HepG2 (cell line): ENCODE results near the gene E2F1. TPM values are rescaled to one million over a fixed set of nuclear protein-coding genes. Genes with fewer than 3 reads are reported as not detected.

ENCODE experiments used
- AHDC1 ChIP-seq: sonication (generic); formaldehyde crosslinking; IDR thresholded peaks from 2 replicates; pipeline ENCODE4 v1.5.1; 2020; ENCODE audit warnings: mild to moderate bottlenecking, missing genetic modification reagents, borderline replicate concordance
- ATF7 ChIP-seq, 2 experiments: fragments of 450-650 bp in 1 of 2; sonication (generic) in 1 of 2; formaldehyde crosslinking in 1 of 2; IDR thresholded peaks; 2 replicates each; pipeline versions ENCODE4 v1.4.0 to v1.6.1; 2016 to 2020; ENCODE audit warnings: antibody characterized with exemption in 1 of 2, mild to moderate bottlenecking in 1 of 2, missing genetic modification reagents in 1 of 2
- ATM ChIP-seq: fragments of 450-650 bp; IDR thresholded peaks from 2 replicates; pipeline ENCODE4 v1.7.1; 2017; ENCODE audit warnings: mild to moderate bottlenecking, borderline replicate concordance
- FOSL1 ChIP-seq: sonication (generic); formaldehyde crosslinking; IDR thresholded peaks from 2 replicates; pipeline ENCODE4 v1.9.0; 2021; ENCODE audit warnings: missing genetic modification reagents, borderline replicate concordance
- GATA4 ChIP-seq: sonication (generic); IDR thresholded peaks from 2 replicates; pipeline ENCODE4 v1.6.1; 2016; ENCODE audit warnings: antibody characterized with exemption, low read depth, borderline replicate concordance
- MED8 ChIP-seq: sonication (generic); formaldehyde crosslinking; IDR thresholded peaks from 2 replicates; pipeline ENCODE4 v1.8.1; 2023; ENCODE audit warnings: mild to moderate bottlenecking, missing genetic modification reagents; ENCODE audit not compliant: insufficient replicate concordance
- NFAT5 ChIP-seq: sonication (generic); formaldehyde crosslinking; IDR thresholded peaks from 2 replicates; pipeline ENCODE4 v1.4.0; 2020; ENCODE audit warnings: missing genetic modification reagents
- NFATC3 ChIP-seq: sonication (generic); formaldehyde crosslinking; IDR thresholded peaks from 2 replicates; pipeline ENCODE4 v1.5.1; 2020; ENCODE audit warnings: mild to moderate bottlenecking, missing genetic modification reagents
- ZFP82 ChIP-seq: sonication (generic); formaldehyde crosslinking; IDR thresholded peaks from 2 replicates; pipeline ENCODE4 v1.5.1; 2020; ENCODE audit warnings: mild to moderate bottlenecking, missing genetic modification reagents, borderline replicate concordance
- ZNF644 ChIP-seq: IDR thresholded peaks from 2 replicates; pipeline ENCODE4 v1.6.1; 2016; ENCODE audit warnings: low read depth
- polyA plus RNA-seq, 8 experiments: library from polyadenylated mRNA; depleted of rRNA in 3 of 8; stranded (reverse) in 7 of 8; unstranded in 1 of 8; fragments of >200 nt; fragmentation: Illumina TruSeq in 4 of 8; extraction: Trizol in 4 of 8; gene quantifications; 2 replicates each; pipeline versions ENCODE4 v1.2.1 to v1.2.3, GENCODE V29; 2011 to 2016; ENCODE audit warnings: low read depth in 4 of 8, missing spikeins in 1 of 8, mixed read lengths in 1 of 8; ENCODE audit not compliant: insufficient read depth in 1 of 8
- total RNA-seq, 5 experiments: library from RNA; depleted of rRNA; stranded (reverse); fragments of >200 nt; fragmentation: Illumina TruSeq; extraction: Trizol; gene quantifications; 2 replicates each; pipeline ENCODE4 v1.2.3, GENCODE V29; 2016; ENCODE audit warnings: low read depth in 1 of 5
- TF ChIP-seq, protein P1 (sequence below): IDR thresholded peaks from 2 replicates; pipeline ENCODE4 v1.6.1; 2016; ENCODE audit warnings: low read depth
- TF ChIP-seq, protein P2 (sequence below): sonication (generic); formaldehyde crosslinking; conservative IDR thresholded peaks from 2 replicates; pipeline ENCODE4 v1.4.0; 2020; ENCODE audit warnings: missing genetic modification reagents
- TF ChIP-seq, protein P3 (sequence below): IDR thresholded peaks from 2 replicates; pipeline ENCODE4 v1.6.1; 2016; ENCODE audit warnings: mild to moderate bottlenecking

The E2F1 gene
- total and polyA plus RNA-seq, 2 of the 13 experiments (the other 11 are each of a cell fraction or from before 2014, with no cell fraction given) = 25.5 to 39.4 TPM

- TF ChIP-seq, protein P1, sequence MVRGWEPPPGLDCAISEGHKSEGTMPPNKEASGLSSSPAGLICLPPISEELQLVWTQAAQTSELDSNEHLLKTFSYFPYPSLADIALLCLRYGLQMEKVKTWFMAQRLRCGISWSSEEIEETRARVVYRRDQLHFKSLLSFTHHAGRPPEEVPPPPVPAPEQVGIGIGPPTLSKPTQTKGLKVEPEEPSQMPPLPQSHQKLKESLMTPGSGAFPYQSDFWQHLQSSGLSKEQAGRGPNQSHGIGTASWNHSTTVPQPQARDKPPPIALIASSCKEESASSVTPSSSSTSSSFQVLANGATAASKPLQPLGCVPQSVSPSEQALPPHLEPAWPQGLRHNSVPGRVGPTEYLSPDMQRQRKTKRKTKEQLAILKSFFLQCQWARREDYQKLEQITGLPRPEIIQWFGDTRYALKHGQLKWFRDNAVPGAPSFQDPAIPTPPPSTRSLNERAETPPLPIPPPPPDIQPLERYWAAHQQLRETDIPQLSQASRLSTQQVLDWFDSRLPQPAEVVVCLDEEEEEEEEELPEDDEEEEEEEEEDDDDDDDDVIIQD (CRISPR knock-in tag) = peak; percentile 66; the same call in 1 of the 2 replicates
- TF ChIP-seq, protein P2, sequence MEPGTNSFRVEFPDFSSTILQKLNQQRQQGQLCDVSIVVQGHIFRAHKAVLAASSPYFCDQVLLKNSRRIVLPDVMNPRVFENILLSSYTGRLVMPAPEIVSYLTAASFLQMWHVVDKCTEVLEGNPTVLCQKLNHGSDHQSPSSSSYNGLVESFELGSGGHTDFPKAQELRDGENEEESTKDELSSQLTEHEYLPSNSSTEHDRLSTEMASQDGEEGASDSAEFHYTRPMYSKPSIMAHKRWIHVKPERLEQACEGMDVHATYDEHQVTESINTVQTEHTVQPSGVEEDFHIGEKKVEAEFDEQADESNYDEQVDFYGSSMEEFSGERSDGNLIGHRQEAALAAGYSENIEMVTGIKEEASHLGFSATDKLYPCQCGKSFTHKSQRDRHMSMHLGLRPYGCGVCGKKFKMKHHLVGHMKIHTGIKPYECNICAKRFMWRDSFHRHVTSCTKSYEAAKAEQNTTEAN (CRISPR knock-in tag) = no peak
- no peak for TF ChIP-seq ZFP82 (CRISPR knock-in tag)
- TF ChIP-seq FOSL1 (CRISPR knock-in tag) = no peak
- TF ChIP-seq ATM = no peak
- 0 out of 2 replicates have a peak, but pooled peaks have one; percentile 10 for TF ChIP-seq GATA4
- no peak for TF ChIP-seq ATF7 (IDR thresholded peaks at IDR 0.05)
- TF ChIP-seq ATF7 (CRISPR knock-in tag; IDR thresholded peaks at IDR 0.05) = no peak
- peak; percentile 90 for TF ChIP-seq NFATC3 (CRISPR knock-in tag)
- TF ChIP-seq NFAT5 (CRISPR knock-in tag) = peak; percentile 77
- TF ChIP-seq, protein P3, sequence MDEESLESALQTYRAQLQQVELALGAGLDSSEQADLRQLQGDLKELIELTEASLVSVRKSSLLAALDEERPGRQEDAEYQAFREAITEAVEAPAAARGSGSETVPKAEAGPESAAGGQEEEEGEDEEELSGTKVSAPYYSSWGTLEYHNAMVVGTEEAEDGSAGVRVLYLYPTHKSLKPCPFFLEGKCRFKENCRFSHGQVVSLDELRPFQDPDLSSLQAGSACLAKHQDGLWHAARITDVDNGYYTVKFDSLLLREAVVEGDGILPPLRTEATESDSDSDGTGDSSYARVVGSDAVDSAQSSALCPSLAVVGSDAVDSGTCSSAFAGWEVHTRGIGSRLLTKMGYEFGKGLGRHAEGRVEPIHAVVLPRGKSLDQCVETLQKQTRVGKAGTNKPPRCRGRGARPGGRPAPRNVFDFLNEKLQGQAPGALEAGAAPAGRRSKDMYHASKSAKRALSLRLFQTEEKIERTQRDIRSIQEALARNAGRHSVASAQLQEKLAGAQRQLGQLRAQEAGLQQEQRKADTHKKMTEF = 0 out of 2 replicates have a peak, but pooled peaks have one; percentile 47
- peak; percentile 91 for TF ChIP-seq ZNF644 (CRISPR knock-in tag)
- peak; percentile 41 for TF ChIP-seq MED8
- no peak for TF ChIP-seq AHDC1
These were observed 45.5 kb upstream of the E2F1 start, which contains the start of gene ZNF341 (continued) for GRCh38 chr20:33731693-33732165.
